H9 (cell line): ENCODE results near the gene REEP3. TPM values are rescaled to one million over a fixed set of nuclear protein-coding genes. Genes with fewer than 3 reads are reported as not detected.

Experiments used
- DNase-seq: peaks from one replicate; pipeline ENCODE4 v3.0.0-alpha.2; 2017
- H2AFZ ChIP-seq: one replicate; pipeline ENCODE4 v1.6.1; 2013; ENCODE audit warnings: mild to moderate bottlenecking, low read length, control low read depth, moderate library complexity
- H2AK5ac ChIP-seq: 2 replicates; pipeline ENCODE4 v1.6.1; 2013; ENCODE audit warnings: low read length, control low read depth, mixed read lengths; ENCODE audit not compliant: insufficient read length
- H2BK120ac ChIP-seq: one replicate; pipeline ENCODE4 v1.6.1; 2013; ENCODE audit warnings: low read depth, mild to moderate bottlenecking, low read length, control low read depth, inconsistent platforms; ENCODE audit not compliant: poor library complexity, severe bottlenecking
- H2BK12ac ChIP-seq: 2 replicates; pipeline ENCODE4 v1.6.1; 2013; ENCODE audit warnings: low read length, control low read depth, mixed read lengths, low read depth; ENCODE audit not compliant: insufficient read length
- H2BK15ac ChIP-seq: 2 replicates; pipeline ENCODE4 v1.6.1; 2013; ENCODE audit warnings: low read depth, low read length, control low read depth
- H2BK20ac ChIP-seq: one replicate; pipeline ENCODE4 v1.6.1; 2013; ENCODE audit warnings: low read depth, mild to moderate bottlenecking, low read length, control low read depth, inconsistent platforms; ENCODE audit not compliant: poor library complexity, severe bottlenecking
- H2BK5ac ChIP-seq: 2 replicates; pipeline ENCODE4 v1.6.1; 2013; ENCODE audit warnings: low read length, control low read depth, mixed read lengths; ENCODE audit not compliant: insufficient read length
- H3K14ac ChIP-seq: 2 replicates; pipeline ENCODE4 v1.6.1; 2013; ENCODE audit warnings: low read length, control low read depth; ENCODE audit not compliant: insufficient read depth
- H3K18ac ChIP-seq: 2 replicates; pipeline ENCODE4 v1.6.1; 2013; ENCODE audit warnings: low read depth, mild to moderate bottlenecking, mixed read lengths, low read length, control low read depth; ENCODE audit not compliant: insufficient read length
- H3K23ac ChIP-seq: 2 replicates; pipeline ENCODE4 v1.6.1; 2013; ENCODE audit warnings: low read length, control low read depth, mixed read lengths, low read depth; ENCODE audit not compliant: insufficient read length
- H3K23me2 ChIP-seq: 2 replicates; pipeline ENCODE4 v1.6.1; 2013; ENCODE audit warnings: low read depth, mild to moderate bottlenecking, mixed read lengths, low read length, control low read depth; ENCODE audit not compliant: insufficient read length, poor library complexity, severe bottlenecking
- H3K27ac ChIP-seq: 2 replicates; pipeline ENCODE4 v1.5.1; 2013; ENCODE audit warnings: low read length, control low read depth, mixed read lengths, low read depth; ENCODE audit not compliant: insufficient read length
- H3K27me3 ChIP-seq: 2 replicates; pipeline ENCODE4 v1.6.1; 2013; ENCODE audit warnings: low read length, control low read depth, inconsistent platforms; ENCODE audit not compliant: insufficient read depth
- H3K4ac ChIP-seq: 2 replicates; pipeline ENCODE4 v1.6.1; 2013; ENCODE audit warnings: low read depth, mild to moderate bottlenecking, control low read depth, inconsistent platforms, low read length, moderate library complexity
- H3K4me1 ChIP-seq: 2 replicates; pipeline ENCODE4 v1.6.1; 2013; ENCODE audit warnings: low read length, control low read depth, inconsistent platforms; ENCODE audit not compliant: insufficient read depth
- H3K4me2 ChIP-seq: 2 replicates; pipeline ENCODE4 v1.6.1; 2013; ENCODE audit warnings: low read length, control low read depth, mixed read lengths; ENCODE audit not compliant: insufficient read length, insufficient read depth
- H3K56ac ChIP-seq: 2 replicates; pipeline ENCODE4 v1.6.1; 2013; ENCODE audit warnings: low read depth, mild to moderate bottlenecking, mixed read lengths, low read length, control low read depth; ENCODE audit not compliant: insufficient read length
- H3K79me1 ChIP-seq: 2 replicates; pipeline ENCODE4 v1.6.1; 2013; ENCODE audit warnings: low read depth, mild to moderate bottlenecking, moderate library complexity, low read length, control low read depth, inconsistent platforms; ENCODE audit not compliant: insufficient read depth, poor library complexity, severe bottlenecking
- H3K79me2 ChIP-seq: 2 replicates; pipeline ENCODE4 v1.6.1; 2013; ENCODE audit warnings: low read length, control low read depth, inconsistent platforms; ENCODE audit not compliant: insufficient read depth
- H3K9ac ChIP-seq: 2 replicates; pipeline ENCODE4 v1.6.1; 2013; ENCODE audit warnings: low read length, control low read depth, mixed read lengths; ENCODE audit not compliant: insufficient read length; ENCODE audit errors: extremely low read depth
- H3K9me3 ChIP-seq: one replicate; pipeline ENCODE4 v1.6.1; 2013; ENCODE audit warnings: low read depth, low read length, inconsistent platforms; ENCODE audit not compliant: control insufficient read depth
- H3T11ph ChIP-seq: one replicate; pipeline ENCODE4 v1.6.1; 2013; ENCODE audit warnings: mild to moderate bottlenecking, low read length, control low read depth, inconsistent platforms
- H4K20me1 ChIP-seq: one replicate; pipeline ENCODE4 v1.6.1; 2013; ENCODE audit not compliant: control insufficient read depth, insufficient read length, insufficient read depth
- H4K5ac ChIP-seq: 2 replicates; pipeline ENCODE4 v1.6.1; 2013; ENCODE audit warnings: low read depth, mild to moderate bottlenecking, mixed read lengths, low read length, control low read depth; ENCODE audit not compliant: insufficient read length
- H4K8ac ChIP-seq: replicated peaks from 2 replicates; pipeline ENCODE4 v1.6.1; 2013; ENCODE audit warnings: low read length, control low read depth, mixed read lengths, low read depth; ENCODE audit not compliant: insufficient read length
- H4K91ac ChIP-seq: 2 replicates; pipeline ENCODE4 v1.6.1; 2013; ENCODE audit warnings: low read depth, mild to moderate bottlenecking, moderate library complexity, mixed read lengths, low read length, control low read depth; ENCODE audit not compliant: insufficient read length
- H3K27ac Mint-ChIP-seq, 3 experiments: 2 replicates in 2 of 3; 3 replicates in 1 of 3; pipeline ENCODE4 v1.8.0; 2020 to 2021; ENCODE audit warnings: mixed read lengths in 3 of 3, mild to moderate bottlenecking in 1 of 3, moderate library complexity in 1 of 3
- H3K27me3 Mint-ChIP-seq: 2 replicates; pipeline ENCODE4 v1.8.0; 2021; ENCODE audit warnings: low read depth, mild to moderate bottlenecking, moderate library complexity, mixed read lengths
- H3K36me3 Mint-ChIP-seq, 3 experiments: 2 replicates in 2 of 3; 3 replicates in 1 of 3; pipeline ENCODE4 v1.8.0; 2020 to 2021; ENCODE audit warnings: low read depth in 3 of 3, mixed read lengths in 3 of 3; ENCODE audit not compliant: insufficient read depth in 1 of 3
- H3K4me1 Mint-ChIP-seq, 2 experiments: 2 replicates each; pipeline ENCODE4 v1.8.0; 2020; ENCODE audit warnings: mixed read lengths in 2 of 2
- H3K4me3 Mint-ChIP-seq, 2 experiments: 2 replicates in 1 of 2; 3 replicates in 1 of 2; pipeline ENCODE4 v1.8.0; 2020 to 2021; ENCODE audit warnings: mild to moderate bottlenecking in 2 of 2, mixed read lengths in 2 of 2, moderate library complexity in 1 of 2
- H3K9me3 Mint-ChIP-seq, 2 experiments: 2 replicates in 1 of 2; 3 replicates in 1 of 2; pipeline ENCODE4 v1.8.0; 2020; ENCODE audit warnings: mild to moderate bottlenecking in 2 of 2, mixed read lengths in 2 of 2, moderate library complexity in 1 of 2
- CTCF ChIP-seq: fragments of 200-600 bp; sonication (generic); conservative IDR thresholded peaks from 3 replicates; pipeline ENCODE4 v1.8.0; 2021; ENCODE audit warnings: antibody characterized with exemption, mild to moderate bottlenecking
- WGBS: extraction: QIAGEN DNeasy Blood & Tissue Kit; methylation state at CpG from one replicate; pipeline ENCODE4 v1.1.7; 2013; ENCODE audit warnings: missing lambda C conversion rate, low lambda C conversion rate, mixed read lengths; ENCODE audit not compliant: insufficient read length; ENCODE audit errors: extremely low coverage; 5-methylcytosine and 5-hydroxymethylcytosine counted together
- total RNA-seq: library from RNA; stranded (reverse); gene quantifications from 2 replicates; pipeline ENCODE4 v1.2.1, GENCODE V29; 2021

The REEP3 gene
- total RNA-seq, 1 experiment from 2014 or later, result 21.4 TPM

GRCh38 chr10:63666836-63667383 lies 145.7 kb downstream of the REEP3 start:
- no peaks in the 10 kb centered on the region for H3K79me2 ChIP-seq
- Mint-ChIP-seq H3K9me3 (no peaks in the 10 kb centered on the region), H3K4me3 (no peak overlapping the region), H3K27ac (no peak overlapping the region; a peak in 1 of 7 replicates), H3K36me3 (peaks cover 0 to 1% (median 0%) of the 10 kb centered on the region in 3 experiments; a peak in 1 of 7 replicates), H3K27me3 (no peaks in the 10 kb centered on the region), H3K4me1 (peaks cover 34 to 35% of the 10 kb centered on the region in 2 experiments)
- no peak overlapping the region for H3K14ac ChIP-seq
- no peak for DNase-seq
- H2AFZ ChIP-seq, result no peak overlapping the region
- H2BK120ac ChIP-seq, result no peak overlapping the region
- H3K4me2 ChIP-seq, result no peak overlapping the region
- H3K9me3 ChIP-seq, result no peaks in the 10 kb centered on the region
- no peak overlapping the region for H3K27ac ChIP-seq
- H3K9ac ChIP-seq, result no peak overlapping the region
- H3K4me1 ChIP-seq, result peaks cover 13% of the 10 kb centered on the region
- no peak for TF ChIP-seq CTCF
- H3K18ac ChIP-seq, result no peak overlapping the region
- H3K23ac ChIP-seq, result no peak overlapping the region
- H2AK5ac ChIP-seq, result no peak overlapping the region
- WGBS, result no CpG with 5 or more reads among the region's 4 CpGs
- no peak overlapping the region for H2BK15ac ChIP-seq
- H3K27me3 ChIP-seq, result no peaks in the 10 kb centered on the region
- no peak overlapping the region for H2BK5ac ChIP-seq
- H3K4ac ChIP-seq, result no peak overlapping the region
- H3K56ac ChIP-seq, result no peak overlapping the region
- H3T11ph ChIP-seq, result no peak overlapping the region
- H4K8ac ChIP-seq, result no peak overlapping the region
- H2BK12ac ChIP-seq, result no peak overlapping the region
- no peak overlapping the region for H2BK20ac ChIP-seq
- H4K91ac ChIP-seq, result no peak overlapping the region
- no peak overlapping the region for H4K5ac ChIP-seq
- no peaks in the 10 kb centered on the region for H3K79me1 ChIP-seq
- H3K23me2 ChIP-seq, result no peaks in the 10 kb centered on the region
- no peaks in the 10 kb centered on the region for H4K20me1 ChIP-seq
